ENCODE measurements around the gene SRGAP1. TPM values are rescaled to one million over a fixed set of nuclear protein-coding genes. Genes with fewer than 3 reads are reported as not detected.

The SRGAP1 gene
- total and polyA plus RNA-seq, 2 of the 4 experiments (the other 2 are of a cell fraction), result 10.0 to 10.2 TPM

DNA sequence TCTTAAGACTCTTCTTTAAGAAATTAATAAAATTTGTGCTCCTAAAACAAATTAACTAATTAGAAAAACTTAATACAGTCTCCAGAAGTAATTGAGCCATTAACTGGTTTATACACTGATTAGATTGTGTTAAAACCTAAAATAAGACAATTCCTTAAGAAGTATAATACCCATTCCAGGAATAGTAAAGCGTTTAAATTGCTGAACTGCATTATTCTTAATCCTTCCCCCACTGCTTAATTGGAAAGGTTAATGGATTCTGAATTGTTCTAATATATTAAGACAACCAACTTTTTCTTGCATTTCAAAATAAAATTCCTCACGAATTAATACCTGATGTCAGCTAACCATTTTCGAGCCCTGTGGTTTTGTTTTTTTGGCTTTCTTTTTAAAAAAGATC lies 249.2 kb downstream of the SRGAP1 start:
- no peak overlapping the region for H3K18ac ChIP-seq (ENCODE audit: low read depth, low read length)
- H3K9ac ChIP-seq (ENCODE audit: low read depth, low read length), result no peak overlapping the region
- H2BK120ac ChIP-seq (ENCODE audit: low read depth, low read length), result no peak overlapping the region
- no peak overlapping the region for H2AK9ac ChIP-seq (replicated peaks; ENCODE audit: low read depth, low read length, poor library complexity)
- H4K5ac ChIP-seq (ENCODE audit: low read depth, low read length), result no peak overlapping the region
- peaks cover 26 to 56% of the 10 kb centered on the region in 2 experiments for H3K79me1 ChIP-seq (ENCODE audit: low read depth in 1 of 2, low read length in 2 of 2)
- H2BK5ac ChIP-seq (ENCODE audit: low read depth, low read length, poor library complexity, severe bottlenecking), result peak overlapping the region; percentile 42
- dilution Hi-C loops (cut with HindIII; ENCODE audit: low sequenced_read_pairs, unreplicated experiment) (no loop called here), in situ Hi-C loops (cut with MboI; ENCODE audit: low sequenced_read_pairs) (no loop called here), intact Hi-C loops (cut with micrococcal nuclease) (no loop called here)
- ChIA-PET POLR2A (ENCODE audit: unreplicated experiment) (no interaction called here), CTCF (no interaction called here)
- no peak overlapping the region for H2BK15ac ChIP-seq (ENCODE audit: low read depth, low read length)
- TF ChIP-seq BHLHE40 (IDR thresholded peaks at IDR 0.05; ENCODE audit: low read depth, low read length), result no peak
- TF ChIP-seq, protein P1, sequence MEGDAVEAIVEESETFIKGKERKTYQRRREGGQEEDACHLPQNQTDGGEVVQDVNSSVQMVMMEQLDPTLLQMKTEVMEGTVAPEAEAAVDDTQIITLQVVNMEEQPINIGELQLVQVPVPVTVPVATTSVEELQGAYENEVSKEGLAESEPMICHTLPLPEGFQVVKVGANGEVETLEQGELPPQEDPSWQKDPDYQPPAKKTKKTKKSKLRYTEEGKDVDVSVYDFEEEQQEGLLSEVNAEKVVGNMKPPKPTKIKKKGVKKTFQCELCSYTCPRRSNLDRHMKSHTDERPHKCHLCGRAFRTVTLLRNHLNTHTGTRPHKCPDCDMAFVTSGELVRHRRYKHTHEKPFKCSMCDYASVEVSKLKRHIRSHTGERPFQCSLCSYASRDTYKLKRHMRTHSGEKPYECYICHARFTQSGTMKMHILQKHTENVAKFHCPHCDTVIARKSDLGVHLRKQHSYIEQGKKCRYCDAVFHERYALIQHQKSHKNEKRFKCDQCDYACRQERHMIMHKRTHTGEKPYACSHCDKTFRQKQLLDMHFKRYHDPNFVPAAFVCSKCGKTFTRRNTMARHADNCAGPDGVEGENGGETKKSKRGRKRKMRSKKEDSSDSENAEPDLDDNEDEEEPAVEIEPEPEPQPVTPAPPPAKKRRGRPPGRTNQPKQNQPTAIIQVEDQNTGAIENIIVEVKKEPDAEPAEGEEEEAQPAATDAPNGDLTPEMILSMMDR (conservative IDR thresholded peaks at IDR 0.05; ENCODE audit: low read depth, low read length), result no peak
- no peak for TF ChIP-seq RFX5 (IDR thresholded peaks at IDR 0.05; ENCODE audit: low read depth, low read length)
- TF ChIP-seq CHD1 (IDR thresholded peaks at IDR 0.05; ENCODE audit: low read depth, low read length), result no peak
- TF ChIP-seq, protein P2, sequence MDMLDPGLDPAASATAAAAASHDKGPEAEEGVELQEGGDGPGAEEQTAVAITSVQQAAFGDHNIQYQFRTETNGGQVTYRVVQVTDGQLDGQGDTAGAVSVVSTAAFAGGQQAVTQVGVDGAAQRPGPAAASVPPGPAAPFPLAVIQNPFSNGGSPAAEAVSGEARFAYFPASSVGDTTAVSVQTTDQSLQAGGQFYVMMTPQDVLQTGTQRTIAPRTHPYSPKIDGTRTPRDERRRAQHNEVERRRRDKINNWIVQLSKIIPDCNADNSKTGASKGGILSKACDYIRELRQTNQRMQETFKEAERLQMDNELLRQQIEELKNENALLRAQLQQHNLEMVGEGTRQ (IDR thresholded peaks at IDR 0.05; ENCODE audit: low read depth, low read length), result no peak
- no peak for TF ChIP-seq FOS (IDR thresholded peaks at IDR 0.05; ENCODE audit: low read depth, low read length)
- H3K4me3 ChIP-seq (ENCODE audit: insufficient read depth, low read depth, low read length), result no peak overlapping the region
- no peaks in the 10 kb centered on the region for H4K20me1 ChIP-seq (ENCODE audit: insufficient read depth, low read length)
- no peaks in the 10 kb centered on the region for H3K27me3 ChIP-seq (ENCODE audit: control insufficient read depth, insufficient read depth, low read length)
- peaks cover 21% of the 10 kb centered on the region for H3K4me1 ChIP-seq (ENCODE audit: control insufficient read depth, insufficient read depth, low read length)
- WGBS, 2 experiments (ENCODE audit: extremely low coverage in 2 of 2, insufficient read length in 1 of 2), result no CpG with 5 or more reads among the region's 3 CpGs
- H2AK5ac ChIP-seq (ENCODE audit: low read depth, low read length), result no peak overlapping the region
- H3K9me3 ChIP-seq (ENCODE audit: control insufficient read depth, insufficient read depth, low read length), result no peaks in the 10 kb centered on the region
- H3K56ac ChIP-seq (ENCODE audit: extremely low read depth, insufficient read depth, low read length), result no peak overlapping the region
- H2BK20ac ChIP-seq (ENCODE audit: low read depth, low read length), result no peak overlapping the region
- H4K91ac ChIP-seq (ENCODE audit: insufficient read depth, low read depth, low read length), result no peak overlapping the region
- H3K36me3 ChIP-seq (ENCODE audit: control insufficient read depth, insufficient read depth, low read length), result peaks cover 22% of the 10 kb centered on the region
- no peak overlapping the region for H3K14ac ChIP-seq (replicated peaks; ENCODE audit: low read depth, low read length)
- H3K4ac ChIP-seq (ENCODE audit: low read depth, low read length), result no peak overlapping the region
- no peak overlapping the region for H3K4me2 ChIP-seq (ENCODE audit: low read depth, low read length)
- ATAC-seq (ENCODE audit: low read depth), result no peak
- no peak overlapping the region for H3K27ac ChIP-seq (ENCODE audit: insufficient read depth, low read length)
- no peak for DNase-seq
- no peak overlapping the region for H2AFZ ChIP-seq (replicated peaks; ENCODE audit: low read length, poor library complexity)
- BruUV-seq (replicated peaks), result no TSS peak
- H3K9me1 ChIP-seq (ENCODE audit: insufficient read depth, low read length), result peaks cover 13% of the 10 kb centered on the region; the same call in 1 of the 2 replicates
- H3K23ac ChIP-seq (ENCODE audit: low read depth, low read length), result no peak overlapping the region
- no peak overlapping the region for H4K8ac ChIP-seq (ENCODE audit: low read depth in 2 of 2, low read length in 2 of 2)
